HG03378 (cell line): ENCODE data around the gene TAS2R20.
"Not testable (repeated sequence)": the region's sequence is repeated elsewhere in the genome, so short reads cannot be mapped to it uniquely, and the experiment has no call there.

Source experiments
- ATAC-seq: cut with Tn5 transposase; IDR thresholded peaks from one replicate; pipeline ENCODE4 v1.9.1; 2021; ENCODE audit warnings: mild to moderate bottlenecking, moderate library complexity; ENCODE audit not compliant: unreplicated experiment

Gene TAS2R20, protein sequence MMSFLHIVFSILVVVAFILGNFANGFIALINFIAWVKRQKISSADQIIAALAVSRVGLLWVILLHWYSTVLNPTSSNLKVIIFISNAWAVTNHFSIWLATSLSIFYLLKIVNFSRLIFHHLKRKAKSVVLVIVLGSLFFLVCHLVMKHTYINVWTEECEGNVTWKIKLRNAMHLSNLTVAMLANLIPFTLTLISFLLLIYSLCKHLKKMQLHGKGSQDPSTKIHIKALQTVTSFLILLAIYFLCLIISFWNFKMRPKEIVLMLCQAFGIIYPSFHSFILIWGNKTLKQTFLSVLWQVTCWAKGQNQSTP

DNA sequence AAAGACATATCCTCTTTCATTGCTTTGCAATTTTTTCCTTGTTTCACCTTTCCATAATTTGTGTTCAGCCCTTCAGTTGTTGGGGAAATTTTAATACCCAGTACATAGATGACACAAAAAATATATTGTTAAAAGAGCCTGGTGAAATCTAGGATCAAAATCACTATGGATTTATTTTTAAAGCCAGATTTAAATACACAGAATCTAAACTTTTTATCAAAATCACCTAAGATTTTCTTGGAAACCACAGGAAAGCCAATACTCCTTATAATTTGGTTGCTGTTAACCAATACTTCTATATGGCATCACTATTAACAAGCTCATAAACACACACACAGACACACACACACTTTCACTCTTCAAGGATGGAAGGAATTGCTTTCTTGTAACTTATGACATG, at the start of gene TAS2R20:
TAS2R20 (minus strand) TSS at position 101 of the 400 bp plus-strand sequence. CDS start 429 bp downstream, outside the sequence.
- no peak for ATAC-seq

DNA sequence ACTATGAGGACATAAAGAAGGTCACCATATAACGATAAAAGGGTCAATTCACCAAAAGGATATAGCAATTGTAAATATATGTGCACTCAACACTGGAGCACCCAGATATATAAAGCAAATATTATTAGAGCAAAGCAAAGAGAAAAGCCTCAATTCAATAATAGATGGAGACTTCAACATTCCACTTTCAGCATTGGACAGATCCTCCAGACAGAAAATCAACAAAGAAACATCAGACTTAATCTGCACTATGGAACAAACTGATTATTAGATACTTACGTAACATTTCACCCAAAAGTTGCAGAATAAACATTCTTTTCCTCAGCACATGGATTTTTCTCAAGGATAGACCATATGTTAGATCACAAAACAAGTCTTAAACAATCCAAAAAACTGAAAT, 43.3 kb upstream of the TAS2R20 start:
- not testable (repeated sequence) for ATAC-seq

DNA sequence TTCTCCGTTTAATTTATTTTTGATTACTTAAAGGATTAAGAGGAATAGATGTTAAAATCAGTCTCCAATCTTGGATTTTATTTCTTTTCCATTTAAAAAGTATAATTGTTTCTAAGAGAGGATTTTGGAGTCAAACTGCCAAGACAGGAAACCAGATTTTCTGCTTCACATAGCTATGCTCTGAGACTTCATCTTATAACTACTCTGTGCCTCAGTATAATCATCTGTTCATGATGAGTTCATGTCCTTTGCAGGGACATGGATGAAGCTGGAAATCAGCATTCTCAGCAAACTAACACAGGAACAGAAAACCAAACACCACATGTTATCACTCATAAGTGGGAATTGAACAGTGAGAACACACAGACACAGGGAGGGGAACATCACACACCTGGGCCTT, 42.1 kb upstream of the TAS2R20 start:
- no peak for ATAC-seq

DNA sequence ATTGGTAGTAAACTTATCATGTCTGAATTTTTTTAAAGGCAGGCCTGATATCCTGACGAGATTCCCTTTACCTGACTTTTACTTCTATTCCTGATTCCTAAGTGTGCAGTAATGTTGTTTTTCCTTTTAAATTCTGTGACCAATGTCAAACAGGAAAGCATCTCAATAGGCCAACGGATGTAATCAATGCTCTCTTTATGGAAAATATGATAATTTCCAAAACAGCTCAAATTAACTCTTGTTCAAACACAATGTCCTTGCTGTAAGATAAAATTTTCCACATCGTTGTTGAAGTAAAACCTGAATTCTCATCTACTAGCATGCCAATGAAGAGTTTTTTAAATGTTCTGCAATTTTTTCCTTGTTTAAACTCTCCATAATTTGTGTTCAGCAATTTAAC, 41.1 kb upstream of the TAS2R20 start:
- ATAC-seq: no peak

DNA sequence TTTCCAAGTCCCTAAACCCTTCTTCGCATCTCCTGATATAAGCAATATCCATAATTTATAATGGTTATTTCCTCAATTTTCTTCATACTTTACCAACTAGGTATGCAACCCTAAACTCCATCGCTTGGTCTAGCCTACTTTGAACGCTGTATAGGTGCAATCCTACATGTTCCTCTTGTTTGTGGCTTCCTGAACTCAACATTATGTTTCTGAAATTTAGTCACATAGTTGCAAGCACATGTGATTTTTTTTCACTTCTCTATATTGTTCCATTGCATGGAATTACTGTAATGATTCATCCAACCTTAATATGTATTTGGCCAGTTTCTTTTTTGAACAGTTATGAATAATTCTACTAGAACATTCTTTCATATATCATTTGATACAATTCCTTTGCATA, 35.9 kb upstream of the TAS2R20 start:
- ATAC-seq: not testable (repeated sequence)

DNA sequence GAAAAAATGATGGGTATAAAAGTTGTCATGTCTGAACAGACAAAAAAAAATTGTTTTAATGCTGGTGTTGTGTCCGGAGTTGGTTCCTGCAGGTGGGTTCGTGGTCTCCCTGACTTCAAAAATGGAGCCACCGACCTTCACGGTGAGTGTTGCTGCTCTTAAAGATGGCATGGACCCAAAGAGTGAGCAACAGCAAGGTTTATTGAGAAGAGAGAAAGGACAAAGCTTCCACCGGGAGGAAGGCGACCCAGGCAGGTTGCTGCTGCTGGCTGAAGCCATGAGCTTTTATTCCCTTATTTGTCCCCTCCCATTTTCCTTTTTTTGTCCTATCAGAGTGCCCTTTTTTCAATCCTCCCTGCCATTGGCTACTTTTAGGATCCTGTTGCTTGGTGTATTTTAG, 33.2 kb upstream of the TAS2R20 start, which contains the start of gene TAS2R31:
TAS2R31 (minus strand) TSS at position 101 of the 400 bp plus-strand sequence; CDS start at position 29, 72 bp downstream.
- ATAC-seq: no peak

DNA sequence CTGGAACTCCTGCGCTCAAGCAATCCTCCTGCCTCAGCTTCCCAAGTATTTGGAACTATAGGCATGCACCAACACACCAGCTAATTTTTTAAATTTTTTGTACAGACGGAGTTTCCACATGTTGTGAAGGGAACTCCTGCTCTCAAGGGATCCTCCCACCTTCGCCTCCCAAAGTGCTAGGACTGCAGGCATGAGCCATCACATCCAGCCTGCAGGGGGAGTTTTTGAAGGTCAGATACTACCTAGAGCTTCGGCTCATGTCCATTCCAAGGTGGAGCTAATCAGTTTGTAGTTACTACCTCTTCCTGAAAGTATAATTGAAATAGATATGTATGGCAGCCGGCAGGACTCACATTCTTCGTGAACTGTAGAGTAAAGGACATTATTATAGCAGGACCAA, 28.0 kb upstream of the TAS2R20 start:
- ATAC-seq: no peak

DNA sequence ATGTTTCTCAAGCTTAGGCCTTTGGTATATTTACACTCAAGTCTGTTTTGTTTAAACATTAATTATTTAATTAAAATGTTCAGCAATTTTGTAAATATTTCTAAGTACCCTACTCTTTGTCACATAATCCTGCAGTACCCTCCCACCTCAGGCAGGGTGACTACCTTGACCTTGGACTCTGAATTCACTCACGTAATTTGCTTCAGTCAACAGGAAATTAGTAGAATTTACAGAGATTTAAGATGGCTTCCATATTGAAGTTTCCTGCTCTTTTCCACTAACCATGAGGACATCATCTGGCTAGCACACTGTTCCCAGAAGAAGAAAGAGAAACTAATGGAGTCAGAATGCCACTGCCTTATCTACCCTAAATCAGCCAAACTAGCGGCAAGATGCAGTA, 25.3 kb upstream of the TAS2R20 start:
- no peak for ATAC-seq

DNA sequence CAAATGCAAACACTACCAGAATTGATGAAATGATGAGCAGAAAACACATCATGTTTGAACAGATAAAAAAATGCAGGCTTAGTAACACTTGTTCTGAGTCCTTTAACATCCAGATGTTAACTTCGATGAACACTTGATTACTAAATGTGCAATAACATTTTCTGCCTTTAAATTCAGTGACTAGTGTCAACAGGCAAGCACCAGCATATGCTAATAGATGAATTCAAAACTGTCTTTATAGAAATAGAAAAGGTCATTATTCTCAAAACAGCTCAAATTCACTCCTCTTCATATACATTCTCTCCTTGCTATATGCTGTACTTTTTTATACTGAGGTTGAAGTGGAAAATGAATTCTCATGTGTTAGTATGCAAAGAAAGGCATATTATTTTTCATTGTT, 24.4 kb upstream of the TAS2R20 start, which contains the start of gene TAS2R19:
TAS2R19 (minus strand) TSS at position 101 of the 400 bp plus-strand sequence; CDS start at position 52, 49 bp downstream.
- ATAC-seq: no peak

DNA sequence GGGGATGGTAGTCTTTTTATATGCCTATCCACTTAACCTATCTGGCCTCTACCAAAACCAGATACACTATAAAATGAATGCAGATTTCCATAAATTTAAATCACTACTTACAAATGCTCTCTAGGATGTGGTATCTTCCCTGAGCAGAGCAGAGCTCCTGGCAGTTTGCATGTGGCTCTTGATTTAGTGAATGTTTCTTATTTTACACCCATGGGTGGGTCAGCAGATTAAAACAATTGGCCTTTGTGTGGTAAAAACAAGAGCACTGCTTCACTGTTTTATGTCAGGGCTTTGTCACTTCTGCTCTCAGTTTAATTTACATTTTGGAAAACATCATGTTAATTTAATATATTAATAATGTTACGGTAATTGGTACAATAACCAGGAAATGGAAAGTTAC, 18.8 kb upstream of the TAS2R20 start:
- no peak for ATAC-seq

DNA sequence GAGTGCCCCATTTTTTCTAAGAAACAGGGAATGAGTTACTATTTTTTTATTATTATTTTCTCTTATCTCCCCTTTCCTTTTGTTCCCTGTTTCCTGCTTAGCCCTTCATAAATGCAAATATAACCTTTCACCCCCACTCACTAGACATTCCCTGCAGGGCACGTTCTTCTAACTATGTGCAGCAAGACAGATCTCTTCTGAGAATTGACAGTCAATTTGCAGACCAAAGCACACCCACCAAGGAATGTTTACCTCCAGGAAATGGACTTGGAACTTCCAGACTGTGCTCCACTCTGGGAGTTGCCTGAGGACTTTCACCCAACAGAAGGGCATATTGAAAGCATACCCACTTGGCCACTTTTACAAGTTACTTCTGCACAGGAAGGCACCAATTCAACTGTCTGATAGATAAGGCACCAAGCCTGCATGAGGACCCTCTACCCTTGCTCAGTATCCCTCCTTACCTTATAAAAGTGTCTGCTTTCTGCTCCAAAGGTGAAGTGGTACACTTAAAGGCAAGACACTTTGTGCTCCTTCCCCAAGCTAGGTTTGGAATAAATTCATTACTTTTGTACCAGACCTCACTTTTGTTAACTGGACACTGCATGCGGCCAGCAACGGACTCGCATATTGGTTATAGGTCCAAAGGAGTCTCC, 17.8 kb upstream of the TAS2R20 start:
- ATAC-seq: no peak

DNA sequence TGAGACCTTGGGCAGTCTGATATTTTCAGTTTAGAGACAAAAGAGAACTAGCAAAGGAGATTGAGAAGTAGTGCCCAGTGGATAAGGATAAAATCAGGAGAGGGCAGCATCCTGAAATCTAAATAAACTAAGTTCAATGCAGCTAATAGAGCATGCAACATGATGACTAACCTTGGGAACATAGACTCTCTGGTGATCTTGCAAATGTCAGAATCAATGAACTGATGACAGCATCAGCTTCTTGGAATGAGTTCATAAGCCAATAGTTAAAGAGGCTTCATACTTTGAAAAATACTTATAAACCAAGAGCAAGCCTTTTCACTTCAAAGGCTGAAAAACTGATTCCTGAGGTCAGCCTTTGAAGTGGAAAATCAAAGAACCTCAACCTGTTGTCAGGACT, 16.1 kb upstream of the TAS2R20 start:
- ATAC-seq: no peak

DNA sequence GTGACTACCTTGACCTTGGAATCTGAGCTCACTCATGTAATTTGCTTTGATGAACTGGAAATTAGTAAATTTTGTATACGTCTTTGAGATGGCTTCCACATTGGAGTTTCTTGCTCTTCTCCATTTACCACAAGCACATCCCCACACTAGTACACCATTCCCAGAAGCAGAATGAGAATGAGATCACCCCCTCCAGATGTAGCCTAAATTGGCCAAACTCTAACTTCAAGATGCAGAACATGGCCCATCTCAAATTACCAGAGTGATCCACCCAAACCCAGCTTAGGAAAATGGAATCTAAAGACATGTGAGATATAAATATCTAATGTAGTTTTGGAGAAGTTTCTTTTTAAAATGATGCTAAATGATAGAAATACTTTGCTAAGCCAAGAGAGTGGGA, 9.5 kb upstream of the TAS2R20 start:
- no peak for ATAC-seq

DNA sequence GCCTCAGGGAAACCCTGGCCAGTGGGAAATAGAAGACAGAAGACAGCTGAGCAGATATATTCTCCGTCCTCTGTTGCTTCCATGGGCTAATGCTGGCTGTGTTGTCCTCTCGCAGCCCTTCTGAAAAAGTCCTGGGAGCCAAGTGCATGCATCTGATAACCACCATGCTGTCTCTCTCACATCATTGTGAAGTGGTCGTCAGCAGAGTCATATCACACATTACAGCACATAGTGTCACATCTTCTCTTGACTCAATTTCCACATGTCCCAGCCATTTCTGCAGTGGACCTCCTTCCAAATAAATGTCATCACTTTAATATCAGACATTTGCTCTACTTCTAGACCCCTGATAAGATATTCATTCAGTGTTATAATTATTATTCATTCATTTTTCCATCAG, 3.8 kb downstream of the TAS2R20 start:
- ATAC-seq: no peak

DNA sequence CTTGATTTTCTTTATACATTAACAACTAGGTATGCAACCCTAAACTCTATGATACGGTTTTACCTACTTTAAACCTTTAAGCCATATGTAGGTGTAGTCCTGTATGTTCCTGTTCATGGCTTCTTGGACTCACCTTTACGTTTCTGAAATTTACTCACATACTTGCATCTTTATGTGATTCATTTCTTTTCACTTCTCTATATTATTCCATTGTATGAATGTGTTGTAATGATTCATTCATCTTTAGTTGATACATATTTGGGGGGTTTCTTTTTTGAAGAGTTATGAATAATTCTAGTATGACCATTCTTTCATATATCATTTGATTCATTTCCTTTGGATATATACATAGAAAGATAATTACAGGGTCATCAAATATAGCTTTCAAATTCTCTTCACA, 9.0 kb downstream of the TAS2R20 start:
- ATAC-seq: no peak

DNA sequence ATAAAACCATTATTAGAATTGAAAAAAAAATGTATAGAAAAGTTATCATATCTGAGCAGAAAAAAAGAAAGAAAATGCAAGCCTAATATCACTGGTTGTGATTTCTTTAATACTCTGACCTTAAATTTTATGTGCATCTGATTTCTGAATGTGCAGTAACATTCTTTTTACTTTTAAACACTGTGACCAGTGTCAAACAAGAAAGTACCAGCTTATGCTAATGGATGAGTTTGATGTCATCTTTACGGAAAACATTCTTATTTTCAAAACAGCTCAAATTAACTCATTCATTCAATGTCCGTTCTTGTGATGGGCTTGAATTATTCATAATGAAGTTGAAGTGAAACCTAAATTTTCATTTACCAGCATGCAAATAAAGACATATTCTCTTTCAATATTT, 11.3 kb downstream of the TAS2R20 start, which contains the start of gene TAS2R50:
TAS2R50 (minus strand) TSS at position 101 of the 400 bp plus-strand sequence; CDS start at position 49, 52 bp downstream.
- ATAC-seq: no peak

DNA sequence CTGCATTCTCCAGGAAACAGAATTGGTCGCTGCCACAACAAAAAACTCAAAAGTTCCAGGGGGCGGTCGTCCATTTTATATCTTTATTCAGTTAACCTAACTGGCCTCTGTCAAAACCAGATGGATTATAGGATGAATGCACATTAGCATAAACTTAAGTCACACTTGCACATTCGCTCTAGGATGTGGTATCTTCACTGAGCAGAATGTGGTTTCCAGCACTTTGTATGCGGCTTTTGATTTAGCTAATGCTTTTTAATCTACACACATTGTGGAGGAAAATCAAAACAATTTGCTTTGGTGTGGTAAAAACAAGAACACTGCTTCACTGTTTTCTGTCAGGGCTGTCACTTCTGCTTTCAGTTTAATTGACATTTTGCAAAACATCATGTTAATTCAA, 15.9 kb downstream of the TAS2R20 start:
- ATAC-seq: no peak

DNA sequence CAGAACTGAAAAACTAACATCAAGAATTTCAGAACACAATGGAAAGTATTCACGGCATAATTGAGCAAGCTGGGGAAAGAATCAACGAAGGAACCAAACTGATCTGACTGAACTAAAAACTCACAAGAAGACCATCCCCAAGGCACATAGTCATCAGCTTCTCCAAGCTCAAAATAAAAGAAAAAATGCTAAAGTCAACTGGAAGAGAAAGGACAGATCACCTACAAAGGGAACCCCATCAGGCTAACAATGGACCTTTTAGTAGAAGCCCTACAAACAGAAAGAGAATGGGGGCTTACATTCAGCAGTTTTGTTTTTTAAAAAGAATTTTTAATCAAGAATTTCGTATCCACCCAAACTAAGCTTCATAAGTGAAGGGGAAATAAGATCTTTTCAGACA, 23.1 kb downstream of the TAS2R20 start:
- no peak for ATAC-seq

DNA sequence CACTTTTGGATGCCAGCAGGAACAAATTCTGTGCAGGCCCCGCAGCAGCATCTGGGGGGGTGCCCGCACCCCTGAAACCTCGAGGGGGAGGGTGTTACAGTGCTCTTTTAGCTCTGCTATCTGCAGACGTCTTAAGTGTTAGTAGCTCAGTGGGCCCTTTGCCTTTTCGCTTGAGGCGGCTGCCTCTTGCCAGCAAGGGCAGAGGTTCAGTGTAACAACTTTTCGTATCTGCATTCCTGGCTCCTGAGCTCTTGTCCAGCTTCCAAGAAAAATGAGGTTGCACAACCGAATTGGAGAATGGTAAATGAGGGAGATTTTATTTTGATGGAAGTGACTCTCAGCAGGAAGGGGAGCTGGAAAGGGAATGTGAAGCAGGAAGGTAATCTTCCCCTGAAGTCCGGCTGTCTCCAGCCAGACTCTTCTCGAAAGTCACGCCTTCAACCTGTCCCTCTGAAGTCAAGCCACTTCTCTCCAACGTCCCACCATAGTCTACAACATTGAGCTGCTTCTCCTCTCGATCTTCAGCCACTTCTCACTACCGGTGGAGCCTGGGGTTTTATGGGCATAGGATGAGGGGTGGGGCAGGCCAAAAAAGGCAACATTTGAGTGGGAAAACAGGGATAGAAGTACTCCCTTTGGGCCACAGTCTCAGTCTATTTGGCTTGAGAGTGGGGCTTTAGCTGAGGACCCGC, 29.2 kb downstream of the TAS2R20 start:
- ATAC-seq: no peak

DNA sequence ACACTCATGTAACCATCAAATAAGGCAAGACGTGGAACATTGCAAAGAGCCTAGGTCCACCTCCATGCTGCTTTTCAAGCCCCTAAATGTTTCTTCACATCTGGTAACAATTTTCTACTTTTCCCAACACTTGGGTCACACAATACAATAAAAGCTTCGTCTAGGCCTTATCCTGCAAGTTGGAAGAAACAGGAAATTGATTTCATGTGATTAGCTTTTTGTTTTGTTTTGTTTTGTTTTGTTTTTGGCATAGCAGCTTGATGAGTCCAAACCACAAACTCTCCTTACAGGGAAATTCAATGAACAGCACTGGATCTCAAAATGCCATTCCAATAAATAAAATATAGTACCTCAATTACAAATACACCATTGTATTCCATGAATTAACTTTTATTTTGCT, 30.7 kb downstream of the TAS2R20 start:
- no peak for ATAC-seq

DNA sequence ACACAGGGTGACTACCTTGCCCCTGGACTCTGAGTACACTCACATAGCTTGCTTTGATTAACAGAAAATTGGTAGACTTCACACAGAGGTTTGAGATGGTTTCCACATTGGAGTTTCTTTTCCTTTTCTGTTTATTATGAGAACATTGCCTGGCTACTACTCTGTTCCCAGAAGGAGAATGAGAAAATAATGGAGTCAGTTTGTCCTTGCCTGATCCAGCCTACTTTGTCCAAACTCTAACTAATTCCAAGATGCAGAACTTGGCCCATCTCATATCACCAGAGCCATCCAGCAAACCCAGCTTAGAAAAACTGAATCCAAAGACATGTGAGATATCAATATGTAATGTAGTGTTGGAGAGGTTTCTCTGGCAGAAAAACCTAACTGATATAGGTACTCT, 31.8 kb downstream of the TAS2R20 start:
- no peak for ATAC-seq

DNA sequence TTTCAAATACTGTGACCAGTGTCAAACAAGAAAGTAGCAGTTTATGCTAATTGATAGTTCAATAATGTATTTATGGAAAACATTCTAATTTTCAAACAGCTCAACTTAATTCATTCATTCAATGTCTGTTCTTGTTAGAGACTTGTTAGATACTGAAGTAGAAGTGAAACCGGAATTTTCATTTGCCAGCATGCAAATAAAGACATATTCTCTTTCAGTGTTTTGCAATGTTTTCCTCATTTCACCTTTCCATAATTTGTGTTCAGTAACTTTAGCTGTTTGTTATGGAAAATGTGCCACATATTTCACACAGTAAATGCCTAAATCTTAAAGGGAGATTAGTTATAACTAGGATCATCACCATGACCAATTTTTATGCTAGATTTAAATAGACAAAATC, 32.6 kb downstream of the TAS2R20 start:
- no peak for ATAC-seq
